K562 (cell line): ENCODE results near the gene NEUROD4. TPM values are rescaled to one million over a fixed set of nuclear protein-coding genes. Genes with fewer than 3 reads are reported as not detected.

Experiments
- ATAC-seq: fragments of 200-7000 bp; cut with Tn5 transposase; 3 replicates; pipeline ENCODE4 v1.9.1; 2020; ENCODE audit warnings: moderate library complexity
- BruUV-seq: library from RNA; stranded (reverse); fragments of 400-500 nt; replicated peaks from 2 replicates; lab custom pipeline; 2021; lab: Mats Ljungman, UMichigan
- CTCF ChIA-PET: fragments of 300-600 bp; formaldehyde crosslinking; extraction: SDS; loops from one replicate; lab custom pipeline; 2021; ENCODE audit warnings: low intra/inter-chr PET ratio; lab: Yijun Ruan, JAX
- POLR2A ChIA-PET: fragments of 300-600, 350-650 bp; sonication (Branson Sonifier 250); formaldehyde crosslinking; extraction: SDS; loops from one replicate; lab custom pipeline; 2021; ENCODE audit warnings: antibody characterized with exemption, inconsistent platforms; lab: Yijun Ruan, JAX
- DNase-seq, 4 experiments: peaks; one replicate each; pipeline versions ENCODE4 v3.0.0 to v3.0.0-alpha.2; 2011 to 2018; ENCODE audit warnings: low spot score in 3 of 4, mixed read lengths in 3 of 4; ENCODE audit errors: extremely low read depth in 1 of 4
- FAIRE-seq: peaks from 2 replicates; lab custom pipeline; 2011; peaks lifted over from hg19 to GRCh38; lab: Jason Lieb, UNC
- H2AFZ ChIP-seq: 2 replicates; pipeline ENCODE4 v1.6.0; 2011; ENCODE audit warnings: low read depth, low read length, control low read depth, inconsistent platforms
- H3K27ac ChIP-seq: fragments of 200-600 bp; 3 replicates; pipeline ENCODE4 v1.8.0; 2011; ENCODE audit warnings: low read depth, mild to moderate bottlenecking, control low read depth, inconsistent platforms, low read length, moderate library complexity, mixed read lengths; ENCODE audit errors: extremely low read depth
- H3K27me3 ChIP-seq, 2 experiments: fragments of 300-600 bp in 1 of 2; 2 replicates in 1 of 2; 3 replicates in 1 of 2; pipeline versions ENCODE4 v1.6.0 to v1.8.0; 2011; ENCODE audit warnings: inconsistent platforms in 2 of 2, low read length in 2 of 2, mild to moderate bottlenecking in 1 of 2, mixed read lengths in 1 of 2, moderate library complexity in 1 of 2; ENCODE audit not compliant: control insufficient read depth in 2 of 2, insufficient read depth in 2 of 2
- H3K36me3 ChIP-seq: fragments of 300-600 bp; 3 replicates; pipeline ENCODE4 v1.8.0; 2011; ENCODE audit warnings: mild to moderate bottlenecking, low read length, inconsistent platforms; ENCODE audit not compliant: control insufficient read depth, insufficient read depth
- H3K4me1 ChIP-seq, 2 experiments: fragments of 200-600 bp in 1 of 2; replicated peaks in 1 of 2; 2 replicates in 1 of 2; 3 replicates in 1 of 2; pipeline versions ENCODE4 v1.5.1 to v1.8.0; 2011; ENCODE audit warnings: inconsistent platforms in 2 of 2, low read length in 2 of 2, mild to moderate bottlenecking in 1 of 2, mixed read lengths in 1 of 2, moderate library complexity in 1 of 2; ENCODE audit not compliant: control insufficient read depth in 2 of 2, insufficient read depth in 2 of 2
- H3K4me2 ChIP-seq: 2 replicates; pipeline ENCODE4 v1.6.1; 2011; ENCODE audit warnings: low read length, control low read depth, inconsistent platforms, mixed read lengths; ENCODE audit not compliant: insufficient read depth
- H3K4me3 ChIP-seq: fragments of 200-600 bp; sonication (generic), shearing (Covaris generic); 2 replicates; pipeline ENCODE4 v1.5.1; 2016; ENCODE audit warnings: control low read depth, inconsistent platforms
- H3K79me2 ChIP-seq: fragments of 200-600 bp; 3 replicates; pipeline ENCODE4 v1.8.0; 2011; ENCODE audit warnings: low read length, inconsistent platforms; ENCODE audit not compliant: control insufficient read depth, insufficient read depth
- H3K9ac ChIP-seq, 2 experiments: 2 replicates each; pipeline versions ENCODE4 v1.6.0 to v1.6.1; 2011; ENCODE audit warnings: low read depth in 2 of 2, low read length in 2 of 2, control low read depth in 1 of 2, inconsistent platforms in 1 of 2, mild to moderate bottlenecking in 1 of 2, mixed read lengths in 1 of 2; ENCODE audit not compliant: insufficient read depth in 1 of 2
- H3K9me1 ChIP-seq: one replicate; pipeline ENCODE4 v1.6.0; 2011; ENCODE audit warnings: inconsistent platforms, mild to moderate bottlenecking, low read length, moderate library complexity; ENCODE audit not compliant: control insufficient read depth, insufficient read depth
- H3K9me3 ChIP-seq: replicated peaks from 2 replicates; pipeline ENCODE4 v1.5.1; 2011; ENCODE audit warnings: low read depth, low read length, inconsistent platforms; ENCODE audit not compliant: control insufficient read depth, insufficient read depth
- H4K20me1 ChIP-seq: replicated peaks from 2 replicates; pipeline ENCODE4 v1.6.1; 2011; ENCODE audit warnings: low read length, inconsistent platforms, mixed read lengths; ENCODE audit not compliant: control insufficient read depth, insufficient read depth
- ARID1B ChIP-seq: fragments of 450-650 bp; IDR thresholded peaks from 2 replicates; pipeline ENCODE4 v1.6.1; 2016; ENCODE audit warnings: antibody characterized with exemption, mild to moderate bottlenecking, inconsistent platforms
- CREM ChIP-seq: IDR thresholded peaks from 2 replicates; pipeline ENCODE4 v1.6.1; 2014; ENCODE audit warnings: antibody characterized with exemption, low read depth
- ETV6 ChIP-seq, 3 experiments: fragments of 150-350 bp in 1 of 3; sonication (generic) in 1 of 3; formaldehyde crosslinking in 1 of 3; IDR thresholded peaks; 2 replicates each; pipeline versions ENCODE4 v1.6.1 to v1.8.0; 2014 to 2022; ENCODE audit warnings: borderline replicate concordance in 2 of 3, low read depth in 2 of 3, antibody characterized with exemption in 1 of 3, low read length in 1 of 3, mild to moderate bottlenecking in 1 of 3, missing genetic modification reagents in 1 of 3
- EZH2 ChIP-seq: IDR thresholded peaks from 2 replicates; pipeline ENCODE4 v1.6.1; 2012; ENCODE audit warnings: low read depth, mild to moderate bottlenecking, inconsistent platforms, low read length, borderline replicate concordance
- SNIP1 ChIP-seq: fragments of 450-650 bp; IDR thresholded peaks from 2 replicates; pipeline ENCODE4 v1.7.1; 2017; ENCODE audit warnings: low read depth, mild to moderate bottlenecking
- SP1 ChIP-seq: sonication (generic); formaldehyde crosslinking; IDR thresholded peaks from 2 replicates; pipeline ENCODE4 v1.8.1; 2022; ENCODE audit warnings: mild to moderate bottlenecking, missing genetic modification reagents
- ZBTB17 ChIP-seq: fragments of 450-650 bp; formaldehyde crosslinking; IDR thresholded peaks from 2 replicates; pipeline ENCODE4 v1.4.0; 2020; ENCODE audit warnings: mild to moderate bottlenecking
- ZNF212 ChIP-seq: fragments of 450-650 bp; formaldehyde crosslinking; IDR thresholded peaks from 2 replicates; pipeline ENCODE4 v1.4.0; 2020; ENCODE audit warnings: mild to moderate bottlenecking
- ZNF282 ChIP-seq: sonication (generic); formaldehyde crosslinking; IDR thresholded peaks from 2 replicates; pipeline ENCODE4 v1.8.1; 2023; ENCODE audit warnings: missing genetic modification reagents
- WGBS: fragments of 100-300 bp; shearing (Covaris generic); methylation state at CpG from one replicate; pipeline ENCODE4 v1.1.6; 2016; ENCODE audit warnings: low coverage, mixed read lengths; ENCODE audit not compliant: insufficient coverage; ENCODE audit errors: missing lambda C conversion rate; 5-methylcytosine and 5-hydroxymethylcytosine counted together
- in situ Hi-C: fragments of 300-500 bp; cut with MboI; formaldehyde crosslinking; loops from 4 replicates; pipeline ENCODE4 v1.15.0; 2018; ENCODE audit warnings: inconsistent platforms, mixed read lengths
- intact Hi-C: fragments of 100-400 bp; cut with micrococcal nuclease; formaldehyde crosslinking; loops from 2 replicates; pipeline ENCODE4 v1.14.2; 2022
- polyA plus RNA-seq, 8 experiments: library from polyadenylated mRNA; depleted of rRNA in 4 of 8; stranded (reverse) in 5 of 8; unstranded in 3 of 8; fragments of >200 nt; fragmentation: Nextera tagmentation in 2 of 8; fragmentation: Illumina TruSeq in 1 of 8; extraction: Ambion mirVana in 2 of 8; extraction: Trizol in 1 of 8; gene quantifications; 2 replicates each; pipeline versions ENCODE4 v1.2.1 to v1.2.3, GENCODE V29; 2011 to 2014; ENCODE audit warnings: inconsistent platforms in 1 of 8, missing spikeins in 1 of 8
- total RNA-seq, 7 experiments: library from RNA; depleted of rRNA in 6 of 7; stranded (reverse); fragments of >200 nt in 6 of 7; fragmentation: Illumina TruSeq in 2 of 7; extraction: Trizol in 2 of 7; gene quantifications; 2 replicates each; pipeline versions ENCODE4 v1.2.1 to v1.2.3, GENCODE V29; 2011 to 2021; ENCODE audit warnings: low replicate concordance in 1 of 7
- TF ChIP-seq, protein P1 (sequence below): sonication (generic); formaldehyde crosslinking; IDR thresholded peaks from 2 replicates; pipeline ENCODE4 v1.8.0; 2022; ENCODE audit warnings: missing genetic modification reagents, mild to moderate bottlenecking, moderate library complexity, borderline replicate concordance
- TF ChIP-seq, protein P2 (sequence below), 3 experiments: fragments of 200-800 bp in 1 of 3; fragments of 250-450 bp in 1 of 3; fragments of 450-650 bp in 1 of 3; sonication (Bioruptor Pico) in 1 of 3; sonication (Bioruptor generic) in 1 of 3; formaldehyde crosslinking in 1 of 3; IDR thresholded peaks; 2 replicates each; pipeline versions ENCODE4 v1.6.1 to v1.8.0; 2016 to 2022; ENCODE audit warnings: mild to moderate bottlenecking in 2 of 3, missing genetic modification characterization in 2 of 3, missing compliant biosample characterization in 1 of 3, moderate library complexity in 1 of 3
- TF ChIP-seq, protein P3 (sequence below): sonication (generic); IDR thresholded peaks from 2 replicates; pipeline ENCODE4 v1.6.1; 2016

Gene NEUROD4
- total and polyA plus RNA-seq, 9 of the 15 experiments (the other 6 are each of a cell fraction or from before 2014, with no cell fraction given) = not detected

DNA sequence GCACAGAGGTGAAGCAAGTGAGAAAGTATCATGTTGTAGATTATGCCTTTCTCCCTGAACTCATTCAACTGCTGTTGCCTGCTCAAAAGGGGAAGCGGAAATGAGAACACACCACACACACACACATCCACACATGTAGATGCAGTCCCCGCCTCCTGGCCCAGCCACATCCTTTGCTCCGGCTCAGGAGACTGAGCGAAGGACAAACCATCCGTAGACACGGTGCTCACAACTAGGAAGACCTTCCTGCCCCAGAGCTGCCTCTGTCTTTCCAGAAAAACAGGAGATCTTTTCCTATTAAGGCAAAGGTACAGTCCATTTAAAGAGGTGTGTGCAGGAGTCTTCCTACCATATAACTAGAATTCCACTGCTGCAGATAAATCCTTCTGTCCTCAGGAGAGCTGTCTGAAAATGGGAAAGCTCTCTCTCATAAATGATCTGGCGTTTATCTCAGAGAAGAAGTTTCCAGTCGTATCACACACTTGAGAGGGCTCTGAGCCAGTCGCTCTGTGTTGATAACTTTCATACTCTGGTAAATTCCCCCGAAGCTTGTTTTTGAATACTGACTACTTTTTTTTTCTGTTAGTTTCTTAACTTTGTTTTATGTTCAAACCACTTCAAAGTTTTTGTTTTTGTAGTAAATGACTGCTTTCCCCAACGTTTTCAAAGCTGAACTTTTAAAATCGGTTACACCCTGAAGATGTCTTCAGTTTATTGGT, 35.0 kb upstream of the NEUROD4 start, which contains the start of gene TESPA1:
Gene TESPA1, minus strand, starts transcription at position 105 of the 719 bp plus-strand sequence. CDS start 10,200 bp downstream, outside the sequence.
- H3K36me3 ChIP-seq = no peaks in the 10 kb centered on the region
- H3K27ac ChIP-seq = peak within 1 kb of the TSS; percentile 41
- intact Hi-C loops = no loop called here
- peak within 1 kb of the TSS; percentile 14; the same call in 1 of the 2 replicates for H3K4me3 ChIP-seq
- peak within 1 kb of the TSS; percentile 59 for H3K4me2 ChIP-seq
- H3K79me2 ChIP-seq = no peaks in the 10 kb centered on the region
- POLR2A ChIA-PET = interaction anchor here (0.8 to 1.5 kb wide), 3 partner anchors 14 to 18 kb away, joined by 3 to 4 read pairs (median 4); no protein-coding TSS in a partner anchor
- TSS peak; percentile 74 for BruUV-seq
- no peaks in the 10 kb centered on the region for H4K20me1 ChIP-seq
- H3K27me3 ChIP-seq = no peaks in the 10 kb centered on the region
- WGBS = 16% methylated on average over 12 of the region's 12 CpGs
- peaks cover 11 to 55% of the 10 kb centered on the region in 2 experiments for H3K4me1 ChIP-seq
- in situ Hi-C loops = no loop called here
- peak; percentile 67 for ATAC-seq
- no peaks in the 10 kb centered on the region for H3K9me1 ChIP-seq
- CTCF ChIA-PET = interaction anchor here (1.1 kb wide), 1 partner anchor 85 kb away, joined by 3 read pairs; no protein-coding TSS in a partner anchor
- peak in 2 of 4 experiments; percentile 49 to 65 for DNase-seq
- peak; percentile 29 for FAIRE-seq
- no peaks in the 10 kb centered on the region for H3K9me3 ChIP-seq
- H2AFZ ChIP-seq = peak within 1 kb of the TSS; percentile 83
- peak within 1 kb of the TSS; percentile 14 to 33; a peak in 2 of 4 replicates for H3K9ac ChIP-seq
- TF ChIP-seq, protein P1, sequence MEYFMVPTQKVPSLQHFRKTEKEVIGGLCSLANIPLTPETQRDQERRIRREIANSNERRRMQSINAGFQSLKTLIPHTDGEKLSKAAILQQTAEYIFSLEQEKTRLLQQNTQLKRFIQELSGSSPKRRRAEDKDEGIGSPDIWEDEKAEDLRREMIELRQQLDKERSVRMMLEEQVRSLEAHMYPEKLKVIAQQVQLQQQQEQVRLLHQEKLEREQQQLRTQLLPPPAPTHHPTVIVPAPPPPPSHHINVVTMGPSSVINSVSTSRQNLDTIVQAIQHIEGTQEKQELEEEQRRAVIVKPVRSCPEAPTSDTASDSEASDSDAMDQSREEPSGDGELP (CRISPR knock-in tag) = peak; percentile 52; the same call in 1 of the 2 replicates
- peak; percentile 73 for TF ChIP-seq CREM
- no peak for TF ChIP-seq ARID1B
- TF ChIP-seq ZBTB17 (CRISPR knock-in tag) = 0 out of 2 replicates have a peak, but pooled peaks have one; percentile 47
- no peak; a peak in 1 of 4 replicates for TF ChIP-seq ETV6 (IDR thresholded peaks at IDR 0.05; ENCODE audit: borderline replicate concordance in 1 of 2, low read depth in 2 of 2, low read length in 1 of 2)
- no peak for TF ChIP-seq ETV6 (CRISPR knock-in tag; IDR thresholded peaks at IDR 0.05; ENCODE audit: borderline replicate concordance)
- TF ChIP-seq, protein P2, sequence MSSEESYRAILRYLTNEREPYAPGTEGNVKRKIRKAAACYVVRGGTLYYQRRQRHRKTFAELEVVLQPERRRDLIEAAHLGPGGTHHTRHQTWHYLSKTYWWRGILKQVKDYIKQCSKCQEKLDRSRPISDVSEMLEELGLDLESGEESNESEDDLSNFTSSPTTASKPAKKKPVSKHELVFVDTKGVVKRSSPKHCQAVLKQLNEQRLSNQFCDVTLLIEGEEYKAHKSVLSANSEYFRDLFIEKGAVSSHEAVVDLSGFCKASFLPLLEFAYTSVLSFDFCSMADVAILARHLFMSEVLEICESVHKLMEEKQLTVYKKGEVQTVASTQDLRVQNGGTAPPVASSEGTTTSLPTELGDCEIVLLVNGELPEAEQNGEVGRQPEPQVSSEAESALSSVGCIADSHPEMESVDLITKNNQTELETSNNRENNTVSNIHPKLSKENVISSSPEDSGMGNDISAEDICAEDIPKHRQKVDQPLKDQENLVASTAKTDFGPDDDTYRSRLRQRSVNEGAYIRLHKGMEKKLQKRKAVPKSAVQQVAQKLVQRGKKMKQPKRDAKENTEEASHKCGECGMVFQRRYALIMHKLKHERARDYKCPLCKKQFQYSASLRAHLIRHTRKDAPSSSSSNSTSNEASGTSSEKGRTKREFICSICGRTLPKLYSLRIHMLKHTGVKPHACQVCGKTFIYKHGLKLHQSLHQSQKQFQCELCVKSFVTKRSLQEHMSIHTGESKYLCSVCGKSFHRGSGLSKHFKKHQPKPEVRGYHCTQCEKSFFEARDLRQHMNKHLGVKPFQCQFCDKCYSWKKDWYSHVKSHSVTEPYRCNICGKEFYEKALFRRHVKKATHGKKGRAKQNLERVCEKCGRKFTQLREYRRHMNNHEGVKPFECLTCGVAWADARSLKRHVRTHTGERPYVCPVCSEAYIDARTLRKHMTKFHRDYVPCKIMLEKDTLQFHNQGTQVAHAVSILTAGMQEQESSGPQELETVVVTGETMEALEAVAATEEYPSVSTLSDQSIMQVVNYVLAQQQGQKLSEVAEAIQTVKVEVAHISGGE (CRISPR knock-in tag; IDR thresholded peaks at IDR 0.05) = peak in 1 of 3 experiments; percentile 92; a peak in 2 of 6 replicates
- TF ChIP-seq SNIP1 = no peak
- TF ChIP-seq EZH2 = no peak
- peak; percentile 40; the same call in 1 of the 2 replicates for TF ChIP-seq SP1 (CRISPR knock-in tag)
- TF ChIP-seq, protein P3, sequence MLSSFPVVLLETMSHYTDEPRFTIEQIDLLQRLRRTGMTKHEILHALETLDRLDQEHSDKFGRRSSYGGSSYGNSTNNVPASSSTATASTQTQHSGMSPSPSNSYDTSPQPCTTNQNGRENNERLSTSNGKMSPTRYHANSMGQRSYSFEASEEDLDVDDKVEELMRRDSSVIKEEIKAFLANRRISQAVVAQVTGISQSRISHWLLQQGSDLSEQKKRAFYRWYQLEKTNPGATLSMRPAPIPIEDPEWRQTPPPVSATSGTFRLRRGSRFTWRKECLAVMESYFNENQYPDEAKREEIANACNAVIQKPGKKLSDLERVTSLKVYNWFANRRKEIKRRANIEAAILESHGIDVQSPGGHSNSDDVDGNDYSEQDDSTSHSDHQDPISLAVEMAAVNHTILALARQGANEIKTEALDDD = no peak; the same call in 1 of the 2 replicates
- no peak for TF ChIP-seq ZNF282 (CRISPR knock-in tag)
- 0 out of 2 replicates have a peak, but pooled peaks have one; percentile 44 for TF ChIP-seq ZNF212 (CRISPR knock-in tag)
